SK-N-SH (cell line): ENCODE measurements around the gene FBXO27. TPM values are rescaled to one million over a fixed set of nuclear protein-coding genes. Genes with fewer than 3 reads are reported as not detected.

Experiments
- CTCF ChIA-PET: fragments of 300-600, 350-600 bp; formaldehyde crosslinking; extraction: SDS; loops from one replicate; lab custom pipeline; 2021; lab: Yijun Ruan, JAX
- POLR2A ChIA-PET: fragments of 350-600 bp; sonication (Branson Sonifier 250); formaldehyde crosslinking; extraction: SDS; loops from one replicate; lab custom pipeline; 2020; ENCODE audit warnings: antibody characterized with exemption, inconsistent platforms; lab: Yijun Ruan, JAX
- DNase-seq: peaks from one replicate; pipeline ENCODE4 v3.0.0; 2012
- H2AFZ ChIP-seq: fragments of 200-600 bp; sonication (generic); 2 replicates; pipeline ENCODE4 v1.8.1; 2016; ENCODE audit warnings: antibody characterized with exemption, mild to moderate bottlenecking, low read depth
- H3F3A ChIP-seq: fragments of 200-600 bp; sonication (generic); replicated peaks from 2 replicates; pipeline ENCODE3; 2016; ENCODE audit warnings: antibody characterized with exemption, mild to moderate bottlenecking; ENCODE audit not compliant: insufficient read depth
- H3K27ac ChIP-seq, 2 experiments: fragments of 200-500 bp in 1 of 2; fragments of 200-600 bp in 1 of 2; sonication (Bioruptor generic) in 1 of 2; sonication (generic), shearing (Covaris generic) in 1 of 2; 2 replicates each; pipeline versions ENCODE4 v1.5.1 to v1.6.1; 2014 to 2016; ENCODE audit warnings: low read depth in 2 of 2, inconsistent platforms in 1 of 2, low read length in 1 of 2, mild to moderate bottlenecking in 1 of 2, mixed read lengths in 1 of 2
- H3K27me3 ChIP-seq: fragments of 200-600 bp; sonication (generic), shearing (Covaris generic); 2 replicates; pipeline ENCODE4 v1.6.1; 2016; ENCODE audit warnings: mixed run types; ENCODE audit not compliant: insufficient read depth
- H3K36me3 ChIP-seq, 2 experiments: fragments of 200-500 bp in 1 of 2; fragments of 200-600 bp in 1 of 2; sonication (Bioruptor generic) in 1 of 2; sonication (generic) in 1 of 2; replicated peaks in 1 of 2; 2 replicates each; pipeline versions ENCODE3 to v1.5.1; 2014 to 2016; ENCODE audit warnings: low read length in 1 of 2, mild to moderate bottlenecking in 1 of 2; ENCODE audit not compliant: insufficient read depth in 2 of 2, control insufficient read depth in 1 of 2
- H3K4me1 ChIP-seq, 2 experiments: fragments of 200-500 bp in 1 of 2; fragments of 200-600 bp in 1 of 2; sonication (Bioruptor generic) in 1 of 2; sonication (generic), shearing (Covaris generic) in 1 of 2; 2 replicates each; pipeline versions ENCODE4 v1.5.1 to v1.6.1; 2014 to 2016; ENCODE audit warnings: low read depth in 1 of 2, low read length in 1 of 2, mixed run types in 1 of 2; ENCODE audit not compliant: insufficient read depth in 2 of 2, control insufficient read depth in 1 of 2
- H3K4me2 ChIP-seq: fragments of 200-600 bp; sonication (generic), shearing (Covaris generic); 2 replicates; pipeline ENCODE4 v1.6.1; 2017; ENCODE audit warnings: mixed run types
- H3K4me3 ChIP-seq, 2 experiments: fragments of 200-500 bp in 1 of 2; fragments of 200-600 bp in 1 of 2; sonication (Bioruptor generic) in 1 of 2; sonication (generic), shearing (Covaris generic) in 1 of 2; 2 replicates each; pipeline versions ENCODE4 v1.5.1 to v1.8.1; 2014 to 2016; ENCODE audit warnings: low read depth in 2 of 2, inconsistent platforms in 1 of 2, low read length in 1 of 2, mild to moderate bottlenecking in 1 of 2, mixed read lengths in 1 of 2, moderate library complexity in 1 of 2
- H3K79me2 ChIP-seq: fragments of 200-600 bp; sonication (generic); 2 replicates; pipeline ENCODE4 v1.8.1; 2017; ENCODE audit warnings: mild to moderate bottlenecking; ENCODE audit not compliant: insufficient read depth
- H3K9ac ChIP-seq: fragments of 200-600 bp; sonication (generic); 2 replicates; pipeline ENCODE4 v1.6.1; 2017; ENCODE audit warnings: mixed run types
- H3K9me2 ChIP-seq: fragments of 200-600 bp; sonication (generic); 2 replicates; pipeline ENCODE4 v1.6.1; 2017; ENCODE audit warnings: mixed run types
- H3K9me3 ChIP-seq: fragments of 200-600 bp; sonication (generic); 2 replicates; pipeline ENCODE4 v1.6.1; 2017; ENCODE audit warnings: mixed run types, mild to moderate bottlenecking, moderate library complexity
- H4K20me1 ChIP-seq: fragments of 200-600 bp; sonication (generic); 2 replicates; pipeline ENCODE4 v1.6.1; 2017; ENCODE audit warnings: mild to moderate bottlenecking, mixed run types; ENCODE audit not compliant: insufficient read depth
- FOSL2 ChIP-seq: IDR thresholded peaks from 2 replicates; pipeline ENCODE4 v1.4.0; 2012; ENCODE audit warnings: low read depth, mild to moderate bottlenecking, moderate library complexity, borderline replicate concordance
- FOXM1 ChIP-seq: IDR thresholded peaks from 2 replicates; pipeline ENCODE4 v1.4.0; 2012; ENCODE audit warnings: low read depth, mild to moderate bottlenecking
- GATA2 ChIP-seq: sonication (generic); formaldehyde crosslinking; IDR thresholded peaks from 2 replicates; pipeline ENCODE4 v1.5.0; 2020; ENCODE audit warnings: mild to moderate bottlenecking, missing genetic modification reagents
- IRF3 ChIP-seq: fragments of 150-350 bp; IDR thresholded peaks from 2 replicates; pipeline ENCODE4 v1.6.1; 2016; ENCODE audit warnings: mild to moderate bottlenecking, low read depth, low read length
- JUND ChIP-seq: IDR thresholded peaks from 2 replicates; pipeline ENCODE4 v1.4.0; 2012
- MAX ChIP-seq: IDR thresholded peaks from 2 replicates; pipeline ENCODE4 v1.4.0; 2012; ENCODE audit warnings: low read depth
- MXI1 ChIP-seq: IDR thresholded peaks from 2 replicates; pipeline ENCODE4 v1.6.1; 2012; ENCODE audit warnings: mild to moderate bottlenecking, low read depth, low read length, improper control_type of control experiment
- NFIC ChIP-seq: IDR thresholded peaks from 2 replicates; pipeline ENCODE4 v1.4.0; 2012; ENCODE audit warnings: borderline replicate concordance
- NRF1 ChIP-seq: IDR thresholded peaks from 2 replicates; pipeline ENCODE4 v1.6.1; 2012; ENCODE audit warnings: low read depth, mild to moderate bottlenecking, low read length
- POLR2AphosphoS5 ChIP-seq: IDR thresholded peaks from 2 replicates; pipeline ENCODE4 v1.6.1; 2012; ENCODE audit warnings: low read depth, low read length
- RAD21 ChIP-seq: IDR thresholded peaks from 2 replicates; pipeline ENCODE4 v1.6.1; 2012; ENCODE audit warnings: mild to moderate bottlenecking, low read length
- REST ChIP-seq: IDR thresholded peaks from 2 replicates; pipeline ENCODE4 v1.6.1; 2012; ENCODE audit warnings: mild to moderate bottlenecking, low read depth, low read length, moderate library complexity
- SIN3A ChIP-seq: IDR thresholded peaks from 2 replicates; pipeline ENCODE4 v1.6.1; 2012; ENCODE audit warnings: low read depth, mild to moderate bottlenecking, low read length, moderate library complexity, borderline replicate concordance
- SMC3 ChIP-seq: IDR thresholded peaks from 2 replicates; pipeline ENCODE4 v1.6.1; 2012; ENCODE audit warnings: low read depth, low read length, improper control_type of control experiment
- TCF12 ChIP-seq: IDR thresholded peaks from 2 replicates; pipeline ENCODE4 v1.4.0; 2012
- TEAD4 ChIP-seq: IDR thresholded peaks from 2 replicates; pipeline ENCODE4 v1.4.0; 2012; ENCODE audit warnings: mild to moderate bottlenecking, borderline replicate concordance; ENCODE audit not compliant: insufficient read depth
- USF1 ChIP-seq: IDR thresholded peaks from 2 replicates; pipeline ENCODE4 v1.4.0; 2012; ENCODE audit warnings: low read depth, borderline replicate concordance
- USF2 ChIP-seq: fragments of 150-350 bp; IDR thresholded peaks from 2 replicates; pipeline ENCODE4 v1.6.1; 2017; ENCODE audit warnings: antibody characterized with exemption, low read length, low read depth, borderline replicate concordance
- WGBS: methylation state at CpG from one replicate; pipeline ENCODE4 v1.1.6; 2017; ENCODE audit warnings: low lambda C conversion rate; 5-methylcytosine and 5-hydroxymethylcytosine counted together
- polyA plus RNA-seq, 3 experiments: library from polyadenylated mRNA; depleted of rRNA; stranded (reverse); fragments of >200 nt; gene quantifications; 2 replicates each; pipeline ENCODE4 v1.2.3, GENCODE V29; 2012

Gene FBXO27
- polyA plus RNA-seq, 1 of the 3 experiments (the other 2 are of a cell fraction) = 5.8 TPM

- Histone ChIP-seq H3K27me3 (no peaks in the 10 kb centered on the region), H3K4me1 (no peaks in the 10 kb centered on the region; a peak in 1 of 4 replicates), H3K4me2 (no peak overlapping the region), H2AFZ (no peak overlapping the region), H3K79me2 (no peaks in the 10 kb centered on the region), H4K20me1 (no peaks in the 10 kb centered on the region), H3K9me3 (no peaks in the 10 kb centered on the region), H3F3A (no peaks in the 10 kb centered on the region), H3K36me3 (no peaks in the 10 kb centered on the region), H3K9me2 (no peaks in the 10 kb centered on the region), H3K9ac (no peak overlapping the region), H3K4me3 (no peak overlapping the region), H3K27ac (no peak overlapping the region)
- WGBS = 72% methylated on average over 9 of the region's 9 CpGs
- CTCF ChIA-PET = no interaction called here
- no peak for DNase-seq
- POLR2A ChIA-PET = no interaction called here
- TF ChIP-seq REST (no peak), SMC3 (no peak), TEAD4 (no peak), IRF3 (no peak), SIN3A (no peak), RAD21 (no peak), GATA2 (no peak), NRF1 (no peak), FOSL2 (no peak), JUND (no peak), TCF12 (no peak), USF2 (no peak), FOXM1 (no peak), MAX (no peak), USF1 (no peak), NFIC (no peak), MXI1 (no peak), POLR2AphosphoS5 (no peak)
Observed at GRCh38 chr19:39004403-39004802, 27.9 kb downstream of the FBXO27 start.
